ENCODE results near the gene RAB35.

Gene RAB35

DNA sequence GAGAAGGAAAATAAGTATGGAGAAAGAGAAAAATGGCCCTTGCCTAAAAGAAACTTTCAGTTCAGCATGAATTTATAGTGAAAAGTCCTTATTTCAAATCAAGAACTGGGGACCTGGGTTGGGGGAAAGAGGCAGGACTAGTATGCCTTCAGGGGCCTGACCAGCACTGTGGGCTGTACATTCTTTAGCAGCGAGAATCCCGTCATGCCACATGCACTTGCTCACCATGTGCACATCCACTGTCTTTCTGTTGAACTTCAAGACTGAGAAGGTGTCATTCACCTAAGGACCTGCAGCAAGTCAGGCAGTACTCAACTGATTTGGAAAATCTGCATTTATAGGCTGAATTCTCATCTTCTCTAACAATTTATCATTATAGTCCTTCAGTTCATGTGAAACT is 50.2 kb downstream of the RAB35 start (continued):
- TF ChIP-seq ZNF174 (tag by site-specific recombination; IDR thresholded peaks at IDR 0.05): no peak
- TF ChIP-seq ZNF239 (tag by site-specific recombination; IDR thresholded peaks at IDR 0.05): no peak
- TF ChIP-seq ZNF10 (tag by site-specific recombination; IDR thresholded peaks at IDR 0.05): no peak
- no peak for TF ChIP-seq ZNF132 (tag by site-specific recombination; IDR thresholded peaks at IDR 0.05; ENCODE audit: borderline replicate concordance)
- TF ChIP-seq, protein P1, sequence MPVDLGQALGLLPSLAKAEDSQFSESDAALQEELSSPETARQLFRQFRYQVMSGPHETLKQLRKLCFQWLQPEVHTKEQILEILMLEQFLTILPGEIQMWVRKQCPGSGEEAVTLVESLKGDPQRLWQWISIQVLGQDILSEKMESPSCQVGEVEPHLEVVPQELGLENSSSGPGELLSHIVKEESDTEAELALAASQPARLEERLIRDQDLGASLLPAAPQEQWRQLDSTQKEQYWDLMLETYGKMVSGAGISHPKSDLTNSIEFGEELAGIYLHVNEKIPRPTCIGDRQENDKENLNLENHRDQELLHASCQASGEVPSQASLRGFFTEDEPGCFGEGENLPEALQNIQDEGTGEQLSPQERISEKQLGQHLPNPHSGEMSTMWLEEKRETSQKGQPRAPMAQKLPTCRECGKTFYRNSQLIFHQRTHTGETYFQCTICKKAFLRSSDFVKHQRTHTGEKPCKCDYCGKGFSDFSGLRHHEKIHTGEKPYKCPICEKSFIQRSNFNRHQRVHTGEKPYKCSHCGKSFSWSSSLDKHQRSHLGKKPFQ (tag by site-specific recombination; IDR thresholded peaks at IDR 0.05): no peak

DNA sequence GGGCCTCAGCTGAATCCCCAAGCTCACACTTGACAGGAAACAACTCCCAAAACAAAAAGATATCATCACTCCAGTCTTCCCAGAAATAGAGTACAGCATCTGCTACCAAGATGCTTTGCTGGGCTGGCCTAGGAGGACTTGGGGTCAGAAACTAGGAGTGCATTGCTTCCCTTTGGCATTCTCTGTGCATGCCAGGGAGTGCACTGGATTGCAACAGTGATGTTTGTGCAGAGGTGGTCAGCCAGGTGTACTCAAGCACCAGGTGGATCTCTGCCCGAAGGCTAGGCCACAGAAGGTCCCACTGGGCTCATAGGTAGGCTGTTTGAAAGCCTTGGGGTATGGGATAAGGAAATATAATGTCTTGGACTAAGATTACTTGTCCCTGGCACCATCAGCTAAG is 51.1 kb downstream of the RAB35 start:
- H3K9me3 ChIP-seq (ENCODE audit: control insufficient read depth, insufficient read depth, low read depth, low read length): no peaks in the 10 kb centered on the region

DNA sequence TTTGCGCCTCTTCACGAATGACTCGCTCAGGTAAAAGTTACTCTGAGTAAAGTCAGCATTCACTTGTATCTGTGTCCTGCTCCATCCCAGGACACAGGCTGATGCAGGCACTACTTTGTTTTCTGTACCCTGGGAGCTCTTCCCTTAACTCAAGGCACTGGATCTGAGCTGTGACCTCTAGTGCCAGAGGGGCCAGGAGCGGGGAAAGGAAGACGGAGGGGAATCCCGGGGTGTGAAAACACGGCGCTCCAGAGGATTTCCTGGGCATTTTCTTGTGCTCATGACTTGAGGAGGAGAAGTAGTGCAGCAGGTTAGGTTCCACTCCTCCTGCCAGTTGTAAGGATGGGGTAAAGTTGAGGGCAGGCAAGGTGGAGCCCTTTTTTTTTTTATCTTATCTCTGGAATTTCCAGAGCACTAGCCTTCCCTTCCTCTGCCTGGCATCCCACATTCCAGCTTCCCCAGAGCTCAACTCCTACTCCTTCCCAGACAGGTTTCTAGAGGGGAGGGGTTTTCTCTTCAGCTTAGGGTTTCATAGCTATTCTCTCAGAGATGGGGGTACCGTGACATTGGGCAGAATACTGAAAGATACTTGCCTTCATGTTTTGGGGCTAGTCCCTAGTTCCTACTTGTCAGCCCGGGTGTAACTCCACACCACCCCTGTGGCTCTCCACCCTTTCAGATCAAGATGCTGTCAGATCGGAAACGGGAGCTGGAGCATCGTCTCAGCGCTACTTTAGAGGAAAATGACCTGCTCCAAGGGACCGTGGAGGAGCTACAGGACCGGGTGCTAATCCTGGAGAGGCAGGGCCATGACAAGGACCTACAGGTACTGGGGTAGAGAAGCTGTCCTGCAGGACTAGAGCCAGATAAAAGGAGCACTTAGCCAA is 52.3 kb downstream of the RAB35 start:
- no peak overlapping the region for H3K27ac ChIP-seq (ENCODE audit: extremely low read depth, low read depth, low read length)
- H3K4me1 ChIP-seq (ENCODE audit: control insufficient read depth, insufficient read depth, low read length): no peaks in the 10 kb centered on the region
- POLR2A ChIA-PET: interaction anchor here (0.6 to 1.2 kb wide), 2 partner anchors 23 to 191 kb away, joined by 3 to 5 read pairs; no protein-coding TSS in a partner anchor
- CTCF ChIA-PET: no interaction called here
- H3K9me3 ChIP-seq (ENCODE audit: control insufficient read depth, insufficient read depth, low read depth, low read length): no peaks in the 10 kb centered on the region
- no peaks in the 10 kb centered on the region for H3K36me3 ChIP-seq (ENCODE audit: control insufficient read depth in 2 of 2, insufficient read depth in 1 of 2, low read length in 2 of 2)
- H3K4me3 ChIP-seq (ENCODE audit: low read depth, low read length): no peak overlapping the region
- TF ChIP-seq GFI1B (tag by site-specific recombination; IDR thresholded peaks at IDR 0.05) (no peak), SP7 (tag by site-specific recombination; IDR thresholded peaks at IDR 0.05) (no peak), YY2 (tag by site-specific recombination; IDR thresholded peaks at IDR 0.05) (no peak), HOXC10 (CRISPR knock-in tag; IDR thresholded peaks at IDR 0.05) (no peak)
- TF ChIP-seq, protein P2, sequence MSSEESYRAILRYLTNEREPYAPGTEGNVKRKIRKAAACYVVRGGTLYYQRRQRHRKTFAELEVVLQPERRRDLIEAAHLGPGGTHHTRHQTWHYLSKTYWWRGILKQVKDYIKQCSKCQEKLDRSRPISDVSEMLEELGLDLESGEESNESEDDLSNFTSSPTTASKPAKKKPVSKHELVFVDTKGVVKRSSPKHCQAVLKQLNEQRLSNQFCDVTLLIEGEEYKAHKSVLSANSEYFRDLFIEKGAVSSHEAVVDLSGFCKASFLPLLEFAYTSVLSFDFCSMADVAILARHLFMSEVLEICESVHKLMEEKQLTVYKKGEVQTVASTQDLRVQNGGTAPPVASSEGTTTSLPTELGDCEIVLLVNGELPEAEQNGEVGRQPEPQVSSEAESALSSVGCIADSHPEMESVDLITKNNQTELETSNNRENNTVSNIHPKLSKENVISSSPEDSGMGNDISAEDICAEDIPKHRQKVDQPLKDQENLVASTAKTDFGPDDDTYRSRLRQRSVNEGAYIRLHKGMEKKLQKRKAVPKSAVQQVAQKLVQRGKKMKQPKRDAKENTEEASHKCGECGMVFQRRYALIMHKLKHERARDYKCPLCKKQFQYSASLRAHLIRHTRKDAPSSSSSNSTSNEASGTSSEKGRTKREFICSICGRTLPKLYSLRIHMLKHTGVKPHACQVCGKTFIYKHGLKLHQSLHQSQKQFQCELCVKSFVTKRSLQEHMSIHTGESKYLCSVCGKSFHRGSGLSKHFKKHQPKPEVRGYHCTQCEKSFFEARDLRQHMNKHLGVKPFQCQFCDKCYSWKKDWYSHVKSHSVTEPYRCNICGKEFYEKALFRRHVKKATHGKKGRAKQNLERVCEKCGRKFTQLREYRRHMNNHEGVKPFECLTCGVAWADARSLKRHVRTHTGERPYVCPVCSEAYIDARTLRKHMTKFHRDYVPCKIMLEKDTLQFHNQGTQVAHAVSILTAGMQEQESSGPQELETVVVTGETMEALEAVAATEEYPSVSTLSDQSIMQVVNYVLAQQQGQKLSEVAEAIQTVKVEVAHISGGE (tag by site-specific recombination; conservative IDR thresholded peaks at IDR 0.05; ENCODE audit: low read depth): no peak
- TF ChIP-seq, protein P3, sequence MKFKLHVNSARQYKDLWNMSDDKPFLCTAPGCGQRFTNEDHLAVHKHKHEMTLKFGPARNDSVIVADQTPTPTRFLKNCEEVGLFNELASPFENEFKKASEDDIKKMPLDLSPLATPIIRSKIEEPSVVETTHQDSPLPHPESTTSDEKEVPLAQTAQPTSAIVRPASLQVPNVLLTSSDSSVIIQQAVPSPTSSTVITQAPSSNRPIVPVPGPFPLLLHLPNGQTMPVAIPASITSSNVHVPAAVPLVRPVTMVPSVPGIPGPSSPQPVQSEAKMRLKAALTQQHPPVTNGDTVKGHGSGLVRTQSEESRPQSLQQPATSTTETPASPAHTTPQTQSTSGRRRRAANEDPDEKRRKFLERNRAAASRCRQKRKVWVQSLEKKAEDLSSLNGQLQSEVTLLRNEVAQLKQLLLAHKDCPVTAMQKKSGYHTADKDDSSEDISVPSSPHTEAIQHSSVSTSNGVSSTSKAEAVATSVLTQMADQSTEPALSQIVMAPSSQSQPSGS (tag by site-specific recombination; IDR thresholded peaks at IDR 0.05; ENCODE audit: low read depth): no peak
- TF ChIP-seq, protein P4, sequence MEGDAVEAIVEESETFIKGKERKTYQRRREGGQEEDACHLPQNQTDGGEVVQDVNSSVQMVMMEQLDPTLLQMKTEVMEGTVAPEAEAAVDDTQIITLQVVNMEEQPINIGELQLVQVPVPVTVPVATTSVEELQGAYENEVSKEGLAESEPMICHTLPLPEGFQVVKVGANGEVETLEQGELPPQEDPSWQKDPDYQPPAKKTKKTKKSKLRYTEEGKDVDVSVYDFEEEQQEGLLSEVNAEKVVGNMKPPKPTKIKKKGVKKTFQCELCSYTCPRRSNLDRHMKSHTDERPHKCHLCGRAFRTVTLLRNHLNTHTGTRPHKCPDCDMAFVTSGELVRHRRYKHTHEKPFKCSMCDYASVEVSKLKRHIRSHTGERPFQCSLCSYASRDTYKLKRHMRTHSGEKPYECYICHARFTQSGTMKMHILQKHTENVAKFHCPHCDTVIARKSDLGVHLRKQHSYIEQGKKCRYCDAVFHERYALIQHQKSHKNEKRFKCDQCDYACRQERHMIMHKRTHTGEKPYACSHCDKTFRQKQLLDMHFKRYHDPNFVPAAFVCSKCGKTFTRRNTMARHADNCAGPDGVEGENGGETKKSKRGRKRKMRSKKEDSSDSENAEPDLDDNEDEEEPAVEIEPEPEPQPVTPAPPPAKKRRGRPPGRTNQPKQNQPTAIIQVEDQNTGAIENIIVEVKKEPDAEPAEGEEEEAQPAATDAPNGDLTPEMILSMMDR (tag by site-specific recombination; IDR thresholded peaks at IDR 0.05): no peak
- TF ChIP-seq, protein P5, sequence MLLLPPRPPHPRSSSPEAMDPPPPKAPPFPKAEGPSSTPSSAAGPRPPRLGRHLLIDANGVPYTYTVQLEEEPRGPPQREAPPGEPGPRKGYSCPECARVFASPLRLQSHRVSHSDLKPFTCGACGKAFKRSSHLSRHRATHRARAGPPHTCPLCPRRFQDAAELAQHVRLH (tag by site-specific recombination; IDR thresholded peaks at IDR 0.05): no peak

More for the DNA sequence above, 51.1 kb downstream of the RAB35 start:
- H3K36me3 ChIP-seq (ENCODE audit: control insufficient read depth in 2 of 2, insufficient read depth in 1 of 2, low read length in 2 of 2): no peaks in the 10 kb centered on the region
- POLR2A ChIA-PET: interaction anchor here (1.2 kb wide), 1 partner anchor 22 kb away, joined by 5 read pairs; no protein-coding TSS in a partner anchor
- H3K4me1 ChIP-seq (ENCODE audit: control insufficient read depth, insufficient read depth, low read length): no peaks in the 10 kb centered on the region
- H3K4me3 ChIP-seq (ENCODE audit: low read depth, low read length): no peak overlapping the region
- CTCF ChIA-PET: interaction anchor here (1.0 kb wide), 1 partner anchor 11 kb away, joined by 3 read pairs; no protein-coding TSS in a partner anchor
- TF ChIP-seq ZNF48 (tag by site-specific recombination; IDR thresholded peaks at IDR 0.05) (no peak), ZNF184 (tag by site-specific recombination; IDR thresholded peaks at IDR 0.05) (no peak), ZNF16 (tag by site-specific recombination; IDR thresholded peaks at IDR 0.05; ENCODE audit: low read depth) (no peak), ZNF133 (tag by site-specific recombination; IDR thresholded peaks at IDR 0.05) (no peak), MYNN (tag by site-specific recombination; IDR thresholded peaks at IDR 0.05; ENCODE audit: borderline replicate concordance) (no peak), ZNF157 (tag by site-specific recombination; IDR thresholded peaks at IDR 0.05) (no peak), WT1 (tag by site-specific recombination; IDR thresholded peaks at IDR 0.05) (no peak), ZNF600 (tag by site-specific recombination; IDR thresholded peaks at IDR 0.05) (no peak), ZNF433 (tag by site-specific recombination; IDR thresholded peaks at IDR 0.05; ENCODE audit: low read depth) (no peak), FEZF1 (tag by site-specific recombination; IDR thresholded peaks at IDR 0.05) (no peak), ZNF138 (tag by site-specific recombination; IDR thresholded peaks at IDR 0.05; ENCODE audit: borderline replicate concordance) (no peak), ZNF585B (tag by site-specific recombination; IDR thresholded peaks at IDR 0.05) (no peak)
- TF ChIP-seq, protein P3 (tag by site-specific recombination; IDR thresholded peaks at IDR 0.05; ENCODE audit: low read depth): no peak
- TF ChIP-seq, protein P6, sequence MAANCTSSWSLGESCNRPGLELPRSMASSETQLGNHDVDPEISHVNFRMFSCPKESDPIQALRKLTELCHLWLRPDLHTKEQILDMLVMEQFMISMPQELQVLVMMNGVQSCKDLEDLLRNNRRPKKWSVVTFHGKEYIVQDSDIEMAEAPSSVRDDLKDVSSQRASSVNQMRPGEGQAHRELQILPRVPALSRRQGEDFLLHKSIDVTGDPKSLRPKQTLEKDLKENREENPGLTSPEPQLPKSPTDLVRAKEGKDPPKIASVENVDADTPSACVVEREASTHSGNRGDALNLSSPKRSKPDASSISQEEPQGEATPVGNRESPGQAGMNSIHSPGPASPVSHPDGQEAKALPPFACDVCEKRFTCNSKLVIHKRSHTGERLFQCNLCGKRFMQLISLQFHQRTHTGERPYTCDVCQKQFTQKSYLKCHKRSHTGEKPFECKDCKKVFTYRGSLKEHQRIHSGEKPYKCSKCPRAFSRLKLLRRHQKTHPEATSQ (tag by site-specific recombination; IDR thresholded peaks at IDR 0.05): no peak
- H3K27ac ChIP-seq (ENCODE audit: extremely low read depth, low read depth, low read length): no peak overlapping the region

All from HEK293 (cell line).